IPS DF 6.9 (cell line): Measurements from ENCODE around the gene ERVK3-1.
"Not testable (repeated sequence)": the region's sequence is repeated elsewhere in the genome, so short reads cannot be mapped to it uniquely, and the experiment has no call there.

ENCODE experiments used
- DNase-seq: peaks from one replicate; pipeline ENCODE4 v3.0.0-alpha.2; 2013; ENCODE audit warnings: low read depth, low spot score
- H3K27ac ChIP-seq: one replicate; pipeline ENCODE4 v1.5.1; 2013; ENCODE audit warnings: low read length, control low read depth
- H3K27me3 ChIP-seq: 2 replicates; pipeline ENCODE4 v1.6.1; 2013; ENCODE audit warnings: mild to moderate bottlenecking, low read length; ENCODE audit not compliant: control insufficient read depth, insufficient read depth
- H3K36me3 ChIP-seq: 2 replicates; pipeline ENCODE4 v1.6.1; 2013; ENCODE audit warnings: low read length; ENCODE audit not compliant: control insufficient read depth, insufficient read depth
- H3K4me1 ChIP-seq: 2 replicates; pipeline ENCODE4 v1.6.1; 2013; ENCODE audit warnings: low read length; ENCODE audit not compliant: control insufficient read depth, insufficient read depth
- H3K4me3 ChIP-seq: 2 replicates; pipeline ENCODE4 v1.5.1; 2013; ENCODE audit warnings: mild to moderate bottlenecking, low read length
- H3K9me3 ChIP-seq: 2 replicates; pipeline ENCODE4 v1.6.1; 2013; ENCODE audit warnings: low read length, inconsistent platforms; ENCODE audit not compliant: control insufficient read depth, insufficient read depth
- WGBS: extraction: QIAGEN DNeasy Blood & Tissue Kit; methylation state at CpG from one replicate; pipeline ENCODE4 v1.1.7; 2013; ENCODE audit warnings: mixed read lengths, missing lambda C conversion rate; ENCODE audit not compliant: insufficient read length, insufficient coverage; 5-methylcytosine and 5-hydroxymethylcytosine counted together

ERVK3-1 gene

GRCh38 chr19:58305065-58305931 is at the start of gene ERVK3-1:
ERVK3-1 (plus strand) TSS chr19:58305377; CDS start chr19:58312169, 6,792 bp downstream.
- peak; percentile 91 for DNase-seq
- Histone ChIP-seq H3K4me3 (peak within 1 kb of the TSS; percentile 79), H3K36me3 (peaks cover 5% of the 10 kb centered on the region; the same call in 1 of the 2 replicates), H3K27me3 (no peaks in the 10 kb centered on the region), H3K27ac (no peak within 1 kb of the TSS), H3K9me3 (no peaks in the 10 kb centered on the region), H3K4me1 (no peaks in the 10 kb centered on the region)
- no CpG with 5 or more reads among the region's 55 CpGs for WGBS

GRCh38 chr19:58258259-58258658 is 46.9 kb upstream of the ERVK3-1 start:
- peaks cover 81% of the 10 kb centered on the region for H3K36me3 ChIP-seq
- H3K4me1 ChIP-seq: not testable (repeated sequence)

GRCh38 chr19:58261600-58261967 is 43.6 kb upstream of the ERVK3-1 start:
- no peak overlapping the region for H3K4me3 ChIP-seq
- no peaks in the 10 kb centered on the region for H3K27me3 ChIP-seq
- no peak overlapping the region for H3K27ac ChIP-seq
- WGBS: no CpG with 5 or more reads among the region's 3 CpGs
- H3K4me1 ChIP-seq: no peaks in the 10 kb centered on the region
- H3K9me3 ChIP-seq: peaks cover 52% of the 10 kb centered on the region
- peaks cover 67% of the 10 kb centered on the region for H3K36me3 ChIP-seq
- no peak for DNase-seq

More at GRCh38 chr19:58258259-58258658, 46.9 kb upstream of the ERVK3-1 start:
- DNase-seq, H3K4me3 ChIP-seq, H3K27ac ChIP-seq, H3K27me3 ChIP-seq: not testable (repeated sequence)
- no CpG with 5 or more reads among the region's 4 CpGs for WGBS
- H3K9me3 ChIP-seq: peaks cover 54% of the 10 kb centered on the region

- Histone ChIP-seq H3K9me3 (peaks cover 50% of the 10 kb centered on the region), H3K27ac (no peak overlapping the region), H3K27me3 (no peaks in the 10 kb centered on the region), H3K4me1 (no peaks in the 10 kb centered on the region), H3K4me3 (no peak overlapping the region), H3K36me3 (peaks cover 64% of the 10 kb centered on the region)
- WGBS: no CpG with 5 or more reads among the region's 19 CpGs
- DNase-seq: no peak
Observed at GRCh38 chr19:58261968-58262921, 42.9 kb upstream of the ERVK3-1 start.

GRCh38 chr19:58262922-58263296 is 42.3 kb upstream of the ERVK3-1 start:
- Histone ChIP-seq H3K4me3 (no peak overlapping the region), H3K9me3 (peaks cover 45% of the 10 kb centered on the region), H3K4me1 (no peaks in the 10 kb centered on the region), H3K27ac (no peak overlapping the region), H3K27me3 (no peaks in the 10 kb centered on the region), H3K36me3 (peaks cover 57% of the 10 kb centered on the region)
- no peak for DNase-seq
- no CpG with 5 or more reads among the region's 7 CpGs for WGBS

- no CpG with 5 or more reads among the region's 3 CpGs for WGBS
- Histone ChIP-seq H3K4me3 (no peak overlapping the region), H3K9me3 (peaks cover 34% of the 10 kb centered on the region), H3K27ac (no peak overlapping the region), H3K4me1 (no peaks in the 10 kb centered on the region), H3K36me3 (peaks cover 39% of the 10 kb centered on the region), H3K27me3 (no peaks in the 10 kb centered on the region)
- DNase-seq: no peak
Observed at GRCh38 chr19:58265100-58265499, 40.1 kb upstream of the ERVK3-1 start.

- H3K36me3 ChIP-seq: peaks cover 10% of the 10 kb centered on the region
- no peak overlapping the region for H3K4me3 ChIP-seq
- DNase-seq: no peak
- H3K27ac ChIP-seq: no peak overlapping the region
- H3K27me3 ChIP-seq: no peaks in the 10 kb centered on the region
- WGBS: no CpG with 5 or more reads among the region's 3 CpGs
- H3K4me1 ChIP-seq: no peaks in the 10 kb centered on the region
- H3K9me3 ChIP-seq: peaks cover 7% of the 10 kb centered on the region
Observed at GRCh38 chr19:58268344-58268743, 36.8 kb upstream of the ERVK3-1 start.

- Histone ChIP-seq H3K36me3 (no peaks in the 10 kb centered on the region), H3K9me3 (no peaks in the 10 kb centered on the region), H3K27ac (no peak overlapping the region), H3K27me3 (no peaks in the 10 kb centered on the region), H3K4me3 (no peak overlapping the region), H3K4me1 (no peaks in the 10 kb centered on the region)
- DNase-seq: no peak
- WGBS: no CpG with 5 or more reads among the region's 2 CpGs
Observed at GRCh38 chr19:58274771-58275201, 30.4 kb upstream of the ERVK3-1 start.

GRCh38 chr19:58275564-58275963 is 29.6 kb upstream of the ERVK3-1 start:
- Histone ChIP-seq H3K9me3 (no peaks in the 10 kb centered on the region), H3K36me3 (no peaks in the 10 kb centered on the region), H3K27ac (no peak overlapping the region), H3K4me1 (peaks cover 4% of the 10 kb centered on the region), H3K4me3 (no peak overlapping the region), H3K27me3 (no peaks in the 10 kb centered on the region)
- no CpG with 5 or more reads among the region's 3 CpGs for WGBS
- no peak for DNase-seq

GRCh38 chr19:58277197-58277596 is 28.0 kb upstream of the ERVK3-1 start:
- Histone ChIP-seq H3K36me3 (no peaks in the 10 kb centered on the region), H3K27ac (no peak overlapping the region), H3K9me3 (no peaks in the 10 kb centered on the region), H3K4me1 (peaks cover 4% of the 10 kb centered on the region), H3K4me3 (no peak overlapping the region), H3K27me3 (no peaks in the 10 kb centered on the region)
- no CpG with 5 or more reads among the region's 7 CpGs for WGBS
- no peak for DNase-seq
